DND-41 (cell line): ENCODE measurements around the gene EXTL1.

ENCODE experiments used
- ATAC-seq: fragments of 200-7000 bp; cut with Tn5 transposase; 3 replicates; pipeline ENCODE4 v1.9.1; 2021; ENCODE audit warnings: low read depth; ENCODE audit not compliant: insufficient read depth
- DNase-seq: peaks from one replicate; pipeline ENCODE4 v3.0.0-alpha.2; 2020
- H2AFZ ChIP-seq: 2 replicates; pipeline ENCODE4 v1.6.0; 2012; ENCODE audit warnings: low read depth, low read length
- H3K27ac ChIP-seq: 2 replicates; pipeline ENCODE4 v1.5.1; 2012; ENCODE audit warnings: low read length, inconsistent platforms
- H3K27me3 ChIP-seq: fragments of 200-600 bp; sonication (generic); 2 replicates; pipeline ENCODE4 v1.6.0; 2012; ENCODE audit warnings: low read length, mild to moderate bottlenecking, inconsistent platforms; ENCODE audit not compliant: insufficient read depth, poor library complexity
- H3K36me3 ChIP-seq: 2 replicates; pipeline ENCODE4 v1.5.1; 2012; ENCODE audit warnings: low read length, inconsistent platforms; ENCODE audit not compliant: insufficient read depth
- H3K4me1 ChIP-seq: 2 replicates; pipeline ENCODE4 v1.5.1; 2012; ENCODE audit warnings: mild to moderate bottlenecking, low read length; ENCODE audit not compliant: insufficient read depth
- H3K4me2 ChIP-seq: 2 replicates; pipeline ENCODE4 v1.6.0; 2012; ENCODE audit warnings: mild to moderate bottlenecking, moderate library complexity, low read length, inconsistent platforms; ENCODE audit not compliant: insufficient read depth
- H3K4me3 ChIP-seq, 2 experiments: fragments of 200-600 bp in 1 of 2; shearing (Covaris generic) in 1 of 2; 2 replicates each; pipeline ENCODE4 v1.5.1; 2012 to 2016; ENCODE audit warnings: inconsistent platforms in 2 of 2, low read length in 2 of 2, mild to moderate bottlenecking in 2 of 2, low read depth in 1 of 2, moderate library complexity in 1 of 2
- H3K79me2 ChIP-seq: 2 replicates; pipeline ENCODE4 v1.6.0; 2012; ENCODE audit warnings: low read length, inconsistent platforms; ENCODE audit not compliant: insufficient read depth
- H3K9ac ChIP-seq: 2 replicates; pipeline ENCODE4 v1.6.0; 2012; ENCODE audit warnings: low read depth, mild to moderate bottlenecking, inconsistent platforms, low read length, moderate library complexity
- H3K9me3 ChIP-seq: 2 replicates; pipeline ENCODE4 v1.5.1; 2012; ENCODE audit warnings: low read length, moderate library complexity, mild to moderate bottlenecking, inconsistent platforms; ENCODE audit not compliant: insufficient read depth, severe bottlenecking
- H4K20me1 ChIP-seq: 2 replicates; pipeline ENCODE4 v1.6.0; 2012; ENCODE audit warnings: low read length; ENCODE audit not compliant: insufficient read depth
- CTCF ChIP-seq: IDR thresholded peaks from 2 replicates; pipeline ENCODE4 v1.5.1; 2012; ENCODE audit warnings: borderline replicate concordance, low read length, moderate library complexity, mild to moderate bottlenecking; ENCODE audit not compliant: poor library complexity, severe bottlenecking; ENCODE audit errors: extremely low read depth
- EZH2 ChIP-seq: IDR thresholded peaks from 3 replicates; pipeline ENCODE4 v1.6.1; 2012; ENCODE audit warnings: borderline replicate concordance, low read depth, mild to moderate bottlenecking, moderate library complexity, low read length, inconsistent platforms; ENCODE audit not compliant: severe bottlenecking

The EXTL1 gene

GRCh38 chr1:26084091-26084561, 62.6 kb downstream of the EXTL1 start:
- ATAC-seq (no peak), DNase-seq (no peak)
- H3K36me3 ChIP-seq = no peaks in the 10 kb centered on the region
- H3K4me2 ChIP-seq = no peak overlapping the region
- H3K4me1 ChIP-seq = no peaks in the 10 kb centered on the region
- H3K9ac ChIP-seq = no peak overlapping the region
- no peaks in the 10 kb centered on the region for H4K20me1 ChIP-seq
- H3K27me3 ChIP-seq = peaks cover 14% of the 10 kb centered on the region
- no peaks in the 10 kb centered on the region for H3K79me2 ChIP-seq
- H3K27ac ChIP-seq = no peak overlapping the region
- TF ChIP-seq CTCF (no peak), EZH2 (no peak)
- no peak overlapping the region for H3K4me3 ChIP-seq
- no peak overlapping the region for H2AFZ ChIP-seq
- H3K9me3 ChIP-seq = no peaks in the 10 kb centered on the region

GRCh38 chr1:26084844-26085243, 63.3 kb downstream of the EXTL1 start:
- TF ChIP-seq EZH2 (no peak), CTCF (no peak)
- Histone ChIP-seq H3K4me2 (no peak overlapping the region), H3K4me3 (no peak overlapping the region), H3K36me3 (no peaks in the 10 kb centered on the region), H3K4me1 (no peaks in the 10 kb centered on the region), H3K27me3 (peaks cover 12% of the 10 kb centered on the region), H2AFZ (no peak overlapping the region), H3K79me2 (no peaks in the 10 kb centered on the region), H4K20me1 (no peaks in the 10 kb centered on the region), H3K9me3 (no peaks in the 10 kb centered on the region), H3K27ac (no peak overlapping the region), H3K9ac (no peak overlapping the region)
- ATAC-seq (no peak), DNase-seq (no peak)
